HG02981 (cell line): ENCODE results near the gene RALGAPA2.

Experiments used
- ATAC-seq: cut with Tn5 transposase; IDR thresholded peaks from one replicate; pipeline ENCODE4 v1.9.1; 2021; ENCODE audit warnings: mild to moderate bottlenecking, moderate library complexity; ENCODE audit not compliant: unreplicated experiment

Gene RALGAPA2

GRCh38 chr20:20729563-20729962 is 17.1 kb upstream of the RALGAPA2 start:
- ATAC-seq = no peak

GRCh38 chr20:20721489-20721888 is 9.0 kb upstream of the RALGAPA2 start:
- ATAC-seq = no peak

GRCh38 chr20:20720158-20720557 is 7.7 kb upstream of the RALGAPA2 start:
- no peak for ATAC-seq

GRCh38 chr20:20719411-20719810 is 7.0 kb upstream of the RALGAPA2 start:
- ATAC-seq = no peak

GRCh38 chr20:20713244-20713765 is 861 bp upstream of the RALGAPA2 start:
- ATAC-seq = no peak

GRCh38 chr20:20712004-20712473 is 405 bp downstream of the RALGAPA2 start:
- ATAC-seq = peak; percentile 2

- ATAC-seq = no peak
Observed at GRCh38 chr20:20711413-20711812, 1.0 kb downstream of the RALGAPA2 start.

GRCh38 chr20:20710443-20711315 is 1.8 kb downstream of the RALGAPA2 start:
- ATAC-seq = no peak

- ATAC-seq = no peak
Observed at GRCh38 chr20:20709887-20710286, 2.6 kb downstream of the RALGAPA2 start.

GRCh38 chr20:20706285-20706684 is 6.2 kb downstream of the RALGAPA2 start:
- no peak for ATAC-seq

GRCh38 chr20:20702330-20703245 is 9.9 kb downstream of the RALGAPA2 start:
- ATAC-seq = no peak

GRCh38 chr20:20699917-20700316 is 12.5 kb downstream of the RALGAPA2 start:
- ATAC-seq = no peak

GRCh38 chr20:20699144-20699543 is 13.3 kb downstream of the RALGAPA2 start:
- ATAC-seq = no peak

- ATAC-seq = no peak
Observed at GRCh38 chr20:20697325-20697845, 15.1 kb downstream of the RALGAPA2 start.

GRCh38 chr20:20695250-20695816 is 17.1 kb downstream of the RALGAPA2 start:
- ATAC-seq = no peak

- no peak for ATAC-seq
Observed at GRCh38 chr20:20694591-20694990, 17.9 kb downstream of the RALGAPA2 start.

- ATAC-seq = no peak
Observed at GRCh38 chr20:20692587-20692986, 19.9 kb downstream of the RALGAPA2 start.

GRCh38 chr20:20691477-20692235 is 20.8 kb downstream of the RALGAPA2 start:
- peak; percentile 55 for ATAC-seq

- peak; percentile 82 for ATAC-seq
Observed at GRCh38 chr20:20690676-20691476, 21.6 kb downstream of the RALGAPA2 start.
